SW480 (cell line): Measurements from ENCODE around the gene OR6C2.
"Not testable (repeated sequence)": the region's sequence is repeated elsewhere in the genome, so short reads cannot be mapped to it uniquely, and the experiment has no call there.

ENCODE experiments used
- DNase-seq: peaks from one replicate; pipeline ENCODE4 v3.0.0-alpha.2; 2016; ENCODE audit warnings: low spot score

Gene OR6C2

GRCh38 chr12:55443776-55444175, at the start of gene OR6C2:
TSS of gene OR6C2 (plus strand) at chr12:55444076. CDS start at chr12:55452214, 8,138 bp downstream.
- no peak for DNase-seq

GRCh38 chr12:55396326-55396725, 47.5 kb upstream of the OR6C2 start:
- no peak for DNase-seq

GRCh38 chr12:55400229-55400628, 43.6 kb upstream of the OR6C2 start, which contains the start of gene OR6C65:
TSS of gene OR6C65 (plus strand) at chr12:55400529. CDS start at chr12:55400529, 0 bp downstream.
- no peak for DNase-seq

- no peak for DNase-seq
These were observed 36.0 kb upstream of the OR6C2 start for GRCh38 chr12:55407866-55408265.

GRCh38 chr12:55409133-55409532, 34.7 kb upstream of the OR6C2 start:
- not testable (repeated sequence) for DNase-seq

- DNase-seq: not testable (repeated sequence)
These were observed 31.7 kb upstream of the OR6C2 start for GRCh38 chr12:55412138-55412537.

GRCh38 chr12:55413498-55414388, 30.1 kb upstream of the OR6C2 start:
- DNase-seq: not testable (repeated sequence)

GRCh38 chr12:55414396-55414823, 29.5 kb upstream of the OR6C2 start:
- DNase-seq: not testable (repeated sequence)

- DNase-seq: not testable (repeated sequence)
These were observed 29.0 kb upstream of the OR6C2 start for GRCh38 chr12:55414889-55415288.

GRCh38 chr12:55416961-55417360, 26.9 kb upstream of the OR6C2 start:
- DNase-seq: no peak

GRCh38 chr12:55420307-55420962, 23.4 kb upstream of the OR6C2 start:
- DNase-seq: no peak

GRCh38 chr12:55425954-55426353, 17.9 kb upstream of the OR6C2 start, which contains the start of gene OR6C76:
TSS of gene OR6C76 (plus strand) at chr12:55426254. CDS start at chr12:55426254, 0 bp downstream.
- DNase-seq: no peak

GRCh38 chr12:55428331-55429243, 15.3 kb upstream of the OR6C2 start:
- no peak for DNase-seq

GRCh38 chr12:55441233-55441632, 2.6 kb upstream of the OR6C2 start:
- not testable (repeated sequence) for DNase-seq

GRCh38 chr12:55445357-55445756, 1.5 kb downstream of the OR6C2 start:
- DNase-seq: no peak

- no peak for DNase-seq
These were observed 2.5 kb downstream of the OR6C2 start for GRCh38 chr12:55446326-55446725.

- DNase-seq: no peak
These were observed 4.9 kb downstream of the OR6C2 start for GRCh38 chr12:55448825-55449224.

- not testable (repeated sequence) for DNase-seq
These were observed 21.1 kb downstream of the OR6C2 start for GRCh38 chr12:55464926-55465325.

GRCh38 chr12:55467836-55468235, 24.0 kb downstream of the OR6C2 start:
- DNase-seq: no peak

- no peak for DNase-seq
These were observed 25.4 kb downstream of the OR6C2 start for GRCh38 chr12:55469291-55469690.

- no peak for DNase-seq
These were observed 26.4 kb downstream of the OR6C2 start, which contains the start of gene OR6C70 for GRCh38 chr12:55470088-55470829. TSS of gene OR6C70 (minus strand) at chr12:55470138. CDS start at chr12:55470138, 0 bp downstream.
